Activated CD8-positive, alpha-beta memory T cell treated with anti-CD3 and anti-CD28 coated beads, Interleukin-2, amount 50 U/mL, for 24 hours (primary cell): ENCODE results near the gene TMEM91.
"Not testable (repeated sequence)": the region's sequence is repeated elsewhere in the genome, so short reads cannot be mapped to it uniquely, and the experiment has no call there.

ENCODE experiments used
- DNase-seq: peaks from one replicate; pipeline ENCODE4 v3.0.0-alpha.2; 2020; ENCODE audit errors: extremely low read depth

TMEM91 gene

GRCh38 chr19:41377977-41378709 is 1.8 kb downstream of the TMEM91 start:
- DNase-seq, result no peak

DNA sequence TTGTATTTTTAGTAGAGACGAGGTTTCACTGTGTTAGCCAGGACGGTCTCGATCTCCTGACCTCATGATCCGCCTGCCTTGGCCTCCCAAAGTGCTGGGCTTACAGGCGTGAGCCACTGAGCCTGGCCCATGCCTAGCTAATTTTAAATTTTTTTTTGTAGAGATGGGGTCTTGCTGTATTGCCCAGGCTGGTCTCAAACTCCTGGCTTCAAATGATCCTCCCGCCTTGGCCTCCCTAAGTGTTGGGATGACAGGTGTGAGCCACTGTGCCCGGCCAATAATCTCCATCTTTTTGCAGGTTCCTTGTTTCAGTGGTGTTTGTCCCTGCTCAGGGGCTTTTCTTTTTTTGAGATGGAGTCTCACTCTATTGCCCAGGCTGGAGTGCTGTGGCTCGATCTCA is 5.2 kb downstream of the TMEM91 start:
- DNase-seq, result not testable (repeated sequence)

- DNase-seq, result no peak
Measured at GRCh38 chr19:41384351-41384750, 8.0 kb downstream of the TMEM91 start.

DNA sequence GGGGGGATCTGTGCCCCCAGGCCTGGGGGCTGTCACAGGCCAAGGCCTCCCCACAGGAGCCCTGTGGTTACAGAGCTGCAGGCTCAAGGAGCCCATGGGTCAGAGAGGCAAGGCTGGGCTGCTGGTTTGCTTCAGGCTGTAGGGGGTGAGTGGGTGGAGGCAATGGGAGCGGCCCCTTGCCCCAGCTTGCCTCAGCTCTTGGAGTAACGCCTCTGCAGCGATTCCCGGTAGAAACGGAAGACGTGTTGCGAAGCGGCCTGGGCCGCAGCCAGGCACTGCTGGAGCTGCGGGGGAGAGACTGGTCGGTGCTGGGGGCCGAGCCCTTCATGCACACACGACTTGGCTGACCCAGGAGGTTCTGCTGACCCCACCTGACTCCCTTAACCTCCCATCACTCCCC is 10.1 kb downstream of the TMEM91 start:
- no peak for DNase-seq

DNA sequence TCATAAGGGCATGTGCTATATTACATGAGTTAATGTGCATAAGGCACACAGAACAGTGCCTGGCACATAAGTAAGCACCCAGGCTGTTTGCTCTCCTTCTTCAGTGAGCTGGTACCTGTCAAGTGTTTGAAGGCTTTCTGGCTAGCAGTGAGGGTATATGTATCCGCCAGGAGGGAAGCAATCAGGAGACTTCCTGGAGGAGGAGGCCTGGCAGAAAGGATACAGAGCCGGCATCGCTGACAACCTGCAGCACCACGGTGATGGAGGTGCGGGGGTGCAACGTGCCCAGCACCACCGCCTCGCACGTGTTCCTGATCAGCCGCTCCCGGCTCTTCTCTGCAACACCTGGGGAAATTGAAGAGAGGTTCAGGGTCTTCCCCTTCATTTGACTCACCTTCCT is 15.3 kb downstream of the TMEM91 start:
- DNase-seq, result no peak

GRCh38 chr19:41392775-41393174 is 16.4 kb downstream of the TMEM91 start:
- no peak for DNase-seq

- DNase-seq, result no peak
Measured at GRCh38 chr19:41395355-41395754, 19.0 kb downstream of the TMEM91 start.

- DNase-seq, result peak; percentile 97
Measured at GRCh38 chr19:41397086-41398049, 21.0 kb downstream of the TMEM91 start, which contains the start of the genes BCKDHA and EXOSC5. Gene BCKDHA (plus strand): TSS chr19:41397818. CDS start chr19:41397828, 10 bp downstream. Gene EXOSC5 (minus strand): TSS chr19:41397359. CDS start chr19:41397328, 31 bp downstream.

DNA sequence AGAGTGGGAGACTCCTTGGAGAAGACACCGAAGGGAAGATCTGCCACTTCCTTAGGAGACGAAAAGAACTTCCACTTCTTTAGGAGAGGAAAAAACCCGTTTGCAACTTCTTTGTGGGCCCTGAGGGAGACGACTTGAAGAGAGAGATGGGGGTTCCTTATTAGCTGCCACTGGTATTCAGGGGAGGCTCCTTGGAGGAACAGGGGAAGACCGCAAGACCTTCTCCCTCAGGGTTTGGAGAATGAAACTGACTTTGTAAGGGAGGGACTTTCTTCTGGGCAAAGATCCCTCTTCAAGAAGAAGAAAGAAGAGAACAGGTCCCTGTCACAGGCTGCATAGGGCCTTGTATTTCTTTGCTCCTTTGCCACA is 21.7 kb downstream of the TMEM91 start:
- no peak for DNase-seq

GRCh38 chr19:41398598-41398997 is 22.3 kb downstream of the TMEM91 start:
- DNase-seq, result no peak

DNA sequence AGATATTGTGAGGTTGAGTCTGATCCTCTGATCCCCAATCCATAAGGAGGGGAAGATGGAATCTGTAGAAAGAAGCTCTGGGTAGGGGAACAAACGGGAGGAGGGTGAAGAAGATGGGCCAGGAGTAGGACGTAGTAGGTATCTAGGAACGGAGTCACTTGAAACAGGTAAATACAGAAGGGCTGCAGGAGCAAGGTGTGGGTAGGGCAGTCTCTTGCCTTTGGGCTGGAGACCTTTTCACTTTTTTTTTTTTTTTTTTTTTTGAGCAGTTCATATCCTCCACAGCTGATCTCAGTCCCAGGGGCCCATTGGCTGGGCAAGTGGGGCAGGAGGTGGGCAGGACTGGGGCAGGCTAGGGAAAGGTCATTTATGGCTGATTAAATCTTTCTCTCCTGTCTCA is 22.8 kb downstream of the TMEM91 start:
- DNase-seq, result no peak

GRCh38 chr19:41399525-41399924 is 23.2 kb downstream of the TMEM91 start:
- DNase-seq, result no peak

DNA sequence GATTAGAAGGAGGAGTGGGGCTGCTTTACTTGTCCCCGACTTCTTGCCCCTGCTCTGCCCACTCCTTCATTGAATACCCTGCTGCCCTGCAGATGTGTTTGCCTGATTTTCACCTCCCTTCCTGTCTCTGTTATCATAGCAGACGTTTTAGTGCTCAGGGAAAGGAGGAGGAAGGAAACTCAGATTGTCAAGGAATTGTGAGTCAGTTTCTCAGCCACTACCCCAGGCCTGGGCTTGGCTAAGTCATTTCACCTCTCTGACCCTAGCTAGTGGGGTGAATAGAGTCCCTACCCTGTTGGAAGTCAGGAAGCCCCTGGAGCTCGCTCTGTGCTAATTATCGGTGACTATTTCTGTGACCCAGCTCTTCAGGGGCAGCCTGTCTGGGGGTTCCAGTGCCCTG is 25.1 kb downstream of the TMEM91 start:
- no peak for DNase-seq

GRCh38 chr19:41402010-41402409 is 25.7 kb downstream of the TMEM91 start:
- DNase-seq, result no peak

- no peak for DNase-seq
Measured at GRCh38 chr19:41403181-41403970, 27.0 kb downstream of the TMEM91 start.

- DNase-seq, result no peak
Measured at GRCh38 chr19:41405776-41406175, 29.4 kb downstream of the TMEM91 start.

GRCh38 chr19:41407271-41407670 is 30.9 kb downstream of the TMEM91 start:
- DNase-seq, result no peak

- DNase-seq, result no peak
Measured at GRCh38 chr19:41408256-41408655, 31.9 kb downstream of the TMEM91 start.

GRCh38 chr19:41408846-41409245 is 32.5 kb downstream of the TMEM91 start:
- not testable (repeated sequence) for DNase-seq

- DNase-seq, result no peak
Measured at GRCh38 chr19:41409288-41409687, 33.0 kb downstream of the TMEM91 start.

DNA sequence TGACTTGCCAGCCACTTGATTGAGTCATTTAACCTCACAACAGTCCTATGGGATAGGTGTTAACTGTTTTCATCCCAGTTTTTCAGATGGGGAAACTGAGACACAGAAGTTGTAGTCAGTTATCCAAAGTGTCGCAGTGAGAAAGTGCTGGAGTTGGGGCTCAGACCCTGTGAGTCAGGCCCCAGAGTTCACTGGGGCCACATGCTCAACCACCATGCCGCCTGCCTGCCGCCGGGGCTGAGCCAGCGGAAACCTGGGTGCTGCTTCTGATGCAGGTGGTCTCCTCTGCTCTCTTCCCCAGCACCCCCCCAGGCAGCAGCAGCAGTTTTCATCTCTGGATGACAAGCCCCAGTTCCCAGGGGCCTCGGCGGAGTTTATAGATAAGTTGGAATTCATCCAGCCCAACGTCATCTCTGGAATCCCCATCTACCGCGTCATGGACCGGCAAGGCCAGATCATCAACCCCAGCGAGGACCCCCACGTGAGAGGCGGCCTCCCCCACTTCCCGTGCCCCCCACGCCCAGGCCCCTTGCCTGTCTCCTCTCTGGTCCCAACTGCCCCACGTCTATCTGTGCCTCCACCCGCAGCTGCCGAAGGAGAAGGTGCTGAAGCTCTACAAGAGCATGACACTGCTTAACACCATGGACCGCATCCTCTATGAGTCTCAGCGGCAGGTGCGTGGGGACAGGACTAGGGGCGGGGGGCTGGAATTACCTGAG is 34.2 kb downstream of the TMEM91 start:
- DNase-seq, result no peak
